ENCODE measurements around the gene UBE2L3.

DNA sequence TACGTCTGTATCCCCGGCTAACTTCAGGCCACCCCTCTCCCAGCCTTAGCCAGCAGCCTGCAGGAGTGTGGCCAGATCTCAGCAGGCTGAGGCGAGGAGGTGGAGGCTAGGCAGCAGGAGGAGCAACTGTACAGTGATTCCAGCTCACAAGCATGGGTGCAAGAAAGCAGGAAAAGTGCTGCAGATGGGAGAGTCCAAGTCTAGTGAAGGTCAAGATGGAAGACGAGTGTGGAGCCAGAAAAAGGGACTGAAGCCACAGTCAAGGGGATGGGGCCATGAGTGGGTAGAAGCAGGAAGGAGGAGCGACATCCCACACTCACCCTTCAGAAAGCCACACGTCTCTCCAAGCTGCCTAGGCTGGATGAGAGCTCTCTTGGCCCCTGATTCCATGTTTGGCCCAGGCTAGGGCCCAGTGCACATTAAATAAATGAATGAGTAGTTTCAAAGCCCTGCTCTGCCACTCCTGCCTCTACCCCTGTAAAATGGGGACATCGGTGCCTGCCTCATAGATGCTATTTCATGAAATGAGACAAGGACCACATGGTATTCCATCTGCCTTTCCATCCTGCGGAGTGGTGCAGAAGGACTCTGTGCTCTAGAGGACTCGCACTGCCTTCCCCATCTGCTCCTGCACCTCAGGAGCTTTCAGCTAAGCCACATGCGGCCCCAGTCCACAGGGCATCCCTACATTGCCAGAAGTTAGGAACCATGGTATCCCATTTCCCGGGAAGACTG is 59.4 kb downstream of the UBE2L3 start:
- TF ChIP-seq POLR2A (IDR thresholded peaks at IDR 0.05; ENCODE audit: low read length) (peak; percentile 20), GATA1 (IDR thresholded peaks at IDR 0.05; ENCODE audit: low read depth, low read length) (no peak)
